BJ (cell line): Measurements from ENCODE around the gene KCNT2. TPM values are rescaled to one million over a fixed set of nuclear protein-coding genes. Genes with fewer than 3 reads are reported as not detected.

Experiments
- CTCF ChIA-PET: fragments of 350-600 bp; formaldehyde crosslinking; extraction: SDS; loops from one replicate; lab custom pipeline; 2021; ENCODE audit warnings: antibody characterized with exemption, inconsistent platforms; lab: Yijun Ruan, JAX
- POLR2A ChIA-PET: fragments of 300-600 bp; sonication (Branson Sonifier 250); formaldehyde crosslinking; extraction: SDS; loops from one replicate; lab custom pipeline; 2021; ENCODE audit warnings: antibody characterized with exemption; lab: Charles Lee
- DNase-seq: peaks from one replicate; pipeline ENCODE4 v3.0.0-alpha.2; 2011; ENCODE audit warnings: low read depth
- H3K27me3 ChIP-seq: 2 replicates; pipeline ENCODE4 v1.6.0; 2011; ENCODE audit warnings: low read length; ENCODE audit not compliant: control insufficient read depth, insufficient read depth
- H3K36me3 ChIP-seq: 2 replicates; pipeline ENCODE4 v1.5.1; 2011; ENCODE audit warnings: low read length; ENCODE audit not compliant: control insufficient read depth, insufficient read depth
- H3K4me3 ChIP-seq: 2 replicates; pipeline ENCODE4 v1.5.1; 2011; ENCODE audit warnings: low read depth, mild to moderate bottlenecking, control low read depth, low read length
- polyA plus RNA-seq: library from polyadenylated mRNA; depleted of rRNA; stranded (reverse); fragments of >200 nt; gene quantifications from 2 replicates; pipeline ENCODE4 v1.2.3, GENCODE V29; 2011
- TF ChIP-seq, protein P1 (sequence below): IDR thresholded peaks from 2 replicates; pipeline ENCODE4 v1.5.1; 2011; ENCODE audit warnings: low read depth, mild to moderate bottlenecking, control low read depth, inconsistent platforms, low read length, moderate library complexity; ENCODE audit not compliant: insufficient read depth

The KCNT2 gene
- polyA plus RNA-seq, 1 experiment, result 0.66 TPM

DNA sequence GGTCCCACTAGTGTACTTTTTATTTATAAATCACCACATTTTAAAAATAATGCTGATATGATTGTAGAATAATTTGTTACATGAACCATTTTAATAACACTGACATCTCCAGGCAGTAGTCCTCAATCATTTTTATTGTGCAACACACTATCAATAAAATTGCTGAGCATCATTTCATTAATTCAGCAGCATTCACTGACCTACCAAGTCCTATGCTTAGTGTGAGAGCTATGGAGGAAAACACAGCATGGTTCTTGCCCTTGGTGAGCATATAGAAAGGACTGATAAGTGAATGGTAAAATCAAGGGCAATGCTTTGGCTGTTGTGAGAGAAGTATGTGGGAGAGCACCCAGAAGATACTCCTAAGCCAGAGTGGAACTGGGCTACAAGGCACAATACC lies 119.7 kb downstream of the KCNT2 start:
- TF ChIP-seq, protein P1, sequence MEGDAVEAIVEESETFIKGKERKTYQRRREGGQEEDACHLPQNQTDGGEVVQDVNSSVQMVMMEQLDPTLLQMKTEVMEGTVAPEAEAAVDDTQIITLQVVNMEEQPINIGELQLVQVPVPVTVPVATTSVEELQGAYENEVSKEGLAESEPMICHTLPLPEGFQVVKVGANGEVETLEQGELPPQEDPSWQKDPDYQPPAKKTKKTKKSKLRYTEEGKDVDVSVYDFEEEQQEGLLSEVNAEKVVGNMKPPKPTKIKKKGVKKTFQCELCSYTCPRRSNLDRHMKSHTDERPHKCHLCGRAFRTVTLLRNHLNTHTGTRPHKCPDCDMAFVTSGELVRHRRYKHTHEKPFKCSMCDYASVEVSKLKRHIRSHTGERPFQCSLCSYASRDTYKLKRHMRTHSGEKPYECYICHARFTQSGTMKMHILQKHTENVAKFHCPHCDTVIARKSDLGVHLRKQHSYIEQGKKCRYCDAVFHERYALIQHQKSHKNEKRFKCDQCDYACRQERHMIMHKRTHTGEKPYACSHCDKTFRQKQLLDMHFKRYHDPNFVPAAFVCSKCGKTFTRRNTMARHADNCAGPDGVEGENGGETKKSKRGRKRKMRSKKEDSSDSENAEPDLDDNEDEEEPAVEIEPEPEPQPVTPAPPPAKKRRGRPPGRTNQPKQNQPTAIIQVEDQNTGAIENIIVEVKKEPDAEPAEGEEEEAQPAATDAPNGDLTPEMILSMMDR, result no peak
- H3K4me3 ChIP-seq, result no peak overlapping the region
- DNase-seq, result no peak
- H3K27me3 ChIP-seq, result no peaks in the 10 kb centered on the region
- H3K36me3 ChIP-seq, result no peaks in the 10 kb centered on the region
- CTCF ChIA-PET, result no interaction called here
- POLR2A ChIA-PET, result no interaction called here

DNA sequence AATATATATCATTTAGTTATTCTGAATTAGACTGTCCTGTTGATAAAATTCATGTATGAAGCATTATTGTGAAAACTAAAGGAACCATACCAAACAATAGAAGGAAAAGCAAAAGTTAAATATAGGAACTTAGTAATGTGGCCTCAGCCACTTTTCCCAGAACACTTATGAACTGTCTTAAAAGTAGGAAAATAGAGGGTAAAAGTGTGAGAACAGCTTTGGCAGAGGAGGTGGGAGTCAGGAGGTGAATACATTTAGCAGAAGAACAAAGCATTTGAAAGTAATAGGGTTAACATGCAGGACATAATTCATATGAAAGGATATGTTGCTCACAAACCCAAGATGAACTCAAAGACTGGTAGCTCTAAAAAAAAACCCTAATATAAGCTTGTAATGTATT lies 121.9 kb downstream of the KCNT2 start:
- Histone ChIP-seq H3K27me3 (no peaks in the 10 kb centered on the region), H3K4me3 (no peak overlapping the region), H3K36me3 (no peaks in the 10 kb centered on the region)
- no peak for DNase-seq
- ChIA-PET POLR2A (no interaction called here), CTCF (interaction anchor here (0.6 kb wide), 1 partner anchor 16 kb away, joined by 3 read pairs; no protein-coding TSS in a partner anchor)
- TF ChIP-seq, protein P1, result no peak

DNA sequence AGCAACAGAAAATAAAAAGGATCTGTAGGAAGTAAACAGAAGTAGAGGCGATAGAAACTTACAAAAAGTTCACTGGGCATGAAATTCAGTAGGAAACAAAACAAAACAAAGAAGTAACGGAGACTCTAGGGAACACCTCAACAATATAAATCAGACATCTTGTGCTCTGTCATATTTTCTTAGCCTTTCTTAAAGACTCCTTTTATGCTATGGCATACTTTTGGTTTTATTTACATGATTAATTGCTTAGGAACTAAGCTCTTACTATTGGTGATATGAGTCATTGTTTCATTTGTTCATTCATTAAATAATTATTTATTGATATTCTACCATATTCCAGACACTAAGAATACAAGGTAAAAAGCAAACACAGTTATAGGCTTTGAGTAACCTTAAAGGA lies 126.6 kb downstream of the KCNT2 start:
- POLR2A ChIA-PET, result no interaction called here
- no peak overlapping the region for H3K4me3 ChIP-seq
- no peaks in the 10 kb centered on the region for H3K27me3 ChIP-seq
- TF ChIP-seq, protein P1, result no peak
- CTCF ChIA-PET, result no interaction called here
- DNase-seq, result no peak
- no peaks in the 10 kb centered on the region for H3K36me3 ChIP-seq

DNA sequence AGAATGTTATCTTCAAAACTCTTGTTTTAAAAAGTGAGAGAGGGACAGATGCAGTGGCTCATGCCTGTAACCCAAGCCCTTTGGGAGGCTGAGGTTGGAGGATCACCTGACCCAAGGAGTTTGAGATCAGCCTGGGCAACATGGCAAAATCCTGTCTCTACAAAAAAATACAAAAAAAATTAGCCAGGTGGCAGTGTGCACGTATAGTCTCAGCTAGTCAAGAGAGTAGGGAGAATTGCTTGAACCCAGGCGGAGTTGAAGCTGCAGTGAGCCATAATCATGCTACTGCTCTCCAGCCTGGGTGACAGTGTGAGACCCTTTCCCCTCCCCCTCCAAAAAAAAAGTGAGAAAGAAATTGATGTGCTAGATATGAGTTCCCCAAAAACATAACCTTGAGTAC lies 131.0 kb downstream of the KCNT2 start:
- no peak for DNase-seq
- no peaks in the 10 kb centered on the region for H3K27me3 ChIP-seq
- CTCF ChIA-PET, result no interaction called here
- no peak overlapping the region for H3K4me3 ChIP-seq
- POLR2A ChIA-PET, result no interaction called here
- TF ChIP-seq, protein P1, result no peak
- no peaks in the 10 kb centered on the region for H3K36me3 ChIP-seq

DNA sequence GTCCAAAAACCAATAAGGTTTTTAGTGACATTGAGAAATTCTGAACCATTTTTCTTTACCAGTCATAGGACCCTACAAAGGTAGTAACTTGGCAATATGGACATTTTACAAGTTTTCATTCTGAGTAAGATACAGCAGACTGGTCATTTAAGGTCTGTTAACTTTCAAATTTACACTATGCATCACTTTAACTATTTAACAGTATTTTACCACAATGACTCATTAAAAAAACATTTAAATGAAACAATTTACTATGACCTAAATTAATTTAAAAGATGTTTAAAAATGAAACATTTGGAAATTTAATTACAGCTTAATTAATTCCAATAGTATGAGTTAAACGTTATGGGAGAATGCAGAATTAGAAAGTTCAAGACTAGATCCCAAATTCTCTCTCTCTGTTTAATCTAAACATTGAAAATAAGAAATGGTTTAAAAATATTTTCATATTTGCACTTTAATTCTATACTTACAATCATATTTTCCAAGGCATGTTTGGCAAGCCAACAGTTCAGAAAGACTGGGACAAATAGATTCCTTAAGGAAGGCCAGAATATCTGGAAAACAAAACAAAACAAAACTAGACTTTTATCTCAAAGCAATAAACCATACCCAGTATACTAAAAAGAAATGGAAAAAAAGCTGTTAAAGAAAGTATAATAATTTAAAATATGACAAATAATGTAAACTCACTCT lies 140.9 kb downstream of the KCNT2 start:
- no peak overlapping the region for H3K4me3 ChIP-seq
- no peaks in the 10 kb centered on the region for H3K27me3 ChIP-seq
- ChIA-PET POLR2A (interaction anchor here (0.6 kb wide), 1 partner anchor 66 kb away, joined by 4 read pairs; no protein-coding TSS in a partner anchor), CTCF (no interaction called here)
- DNase-seq, result no peak
- H3K36me3 ChIP-seq, result no peaks in the 10 kb centered on the region
- TF ChIP-seq, protein P1, result no peak
